ENCODE data around the gene ZNF789.
"Not testable (repeated sequence)": the region's sequence is repeated elsewhere in the genome, so short reads cannot be mapped to it uniquely, and the experiment has no call there.

The ZNF789 gene

GRCh38 chr7:99472561-99473314 lies at the start of gene ZNF789:
TSS of gene ZNF789 (plus strand) at chr7:99472890. CDS start at chr7:99476457, 3,567 bp downstream.
- TF ChIP-seq CTCF (IDR thresholded peaks at IDR 0.05) = no peak
- peak within 1 kb of the TSS; percentile 66 to 80 for H3K27ac ChIP-seq
- peaks cover 0 to 11% (median 10%) of the 10 kb centered on the region in 4 donors for H3K4me1 ChIP-seq
- intact Hi-C loops (cut with DNase I; ENCODE audit: low total_unique reads) = no loop called here
- no peaks in the 10 kb centered on the region for H3K27me3 ChIP-seq
- H3K36me3 ChIP-seq = no peaks in the 10 kb centered on the region
- H3K4me3 ChIP-seq = peak within 1 kb of the TSS; percentile 69 to 84
- no peaks in the 10 kb centered on the region for H3K9me3 ChIP-seq
- DNase-seq = peak; percentile 98 to 99

- H3K27ac ChIP-seq = no peak overlapping the region
- intact Hi-C loops (cut with DNase I; ENCODE audit: low total_unique reads) = no loop called here
- H3K36me3 ChIP-seq = peaks cover 39 to 94% (median 48%) of the 10 kb centered on the region in 3 donors
- H3K4me1 ChIP-seq = no peaks in the 10 kb centered on the region
- H3K4me3 ChIP-seq = no peak overlapping the region
- no peak for DNase-seq
- H3K9me3 ChIP-seq = no peaks in the 10 kb centered on the region
- no peak for TF ChIP-seq CTCF (IDR thresholded peaks at IDR 0.05)
- H3K27me3 ChIP-seq = no peaks in the 10 kb centered on the region
These were observed 47.6 kb upstream of the ZNF789 start for GRCh38 chr7:99424932-99425730.

GRCh38 chr7:99428972-99429566 lies 43.6 kb upstream of the ZNF789 start:
- intact Hi-C loops (cut with DNase I; ENCODE audit: low total_unique reads) = no loop called here
- H3K27me3 ChIP-seq = no peaks in the 10 kb centered on the region
- H3K36me3 ChIP-seq = peaks cover 38 to 95% (median 60%) of the 10 kb centered on the region in 3 donors
- no peaks in the 10 kb centered on the region for H3K4me1 ChIP-seq
- no peaks in the 10 kb centered on the region for H3K9me3 ChIP-seq
- no peak overlapping the region for H3K4me3 ChIP-seq
- DNase-seq = no peak
- TF ChIP-seq CTCF (IDR thresholded peaks at IDR 0.05) = no peak
- H3K27ac ChIP-seq = no peak overlapping the region

- TF ChIP-seq CTCF (IDR thresholded peaks at IDR 0.05) = no peak
- no peak for DNase-seq
- H3K27me3 ChIP-seq = no peaks in the 10 kb centered on the region
- peaks cover 39 to 95% (median 60%) of the 10 kb centered on the region in 3 donors for H3K36me3 ChIP-seq
- no peaks in the 10 kb centered on the region for H3K9me3 ChIP-seq
- no peak overlapping the region for H3K4me3 ChIP-seq
- no peak overlapping the region for H3K27ac ChIP-seq
- H3K4me1 ChIP-seq = no peaks in the 10 kb centered on the region
- intact Hi-C loops (cut with DNase I; ENCODE audit: low total_unique reads) = no loop called here
These were observed 42.9 kb upstream of the ZNF789 start for GRCh38 chr7:99429756-99430155.

- peaks cover 33 to 83% (median 58%) of the 10 kb centered on the region in 3 donors for H3K36me3 ChIP-seq
- intact Hi-C loops (cut with DNase I; ENCODE audit: low total_unique reads); DNase-seq: not testable (repeated sequence)
These were observed 40.7 kb upstream of the ZNF789 start for GRCh38 chr7:99431756-99432540.

More at GRCh38 chr7:99431756-99432540, 40.7 kb upstream of the ZNF789 start:
- H3K27ac ChIP-seq, H3K27me3 ChIP-seq, H3K4me1 ChIP-seq, H3K4me3 ChIP-seq, H3K9me3 ChIP-seq: not testable (repeated sequence)

Measured in tibial artery (tissue), 4 donors.